ENCODE results near the gene MYBBP1A. TPM values are rescaled to one million over a fixed set of nuclear protein-coding genes. Genes with fewer than 3 reads are reported as not detected.

The MYBBP1A gene
- total and polyA plus RNA-seq, 2 of the 13 experiments (the other 11 are each of a cell fraction or from before 2014, with no cell fraction given): 18.6 to 54.8 TPM

GRCh38 chr17:4516735-4517134 is 38.4 kb downstream of the MYBBP1A start:
- H3K36me3 ChIP-seq (replicated peaks in 1 of 2; ENCODE audit: control insufficient read depth in 1 of 2, insufficient read depth in 2 of 2, low read length in 2 of 2): no peaks in the 10 kb centered on the region
- WGBS (ENCODE audit: low lambda C conversion rate): 67% methylated on average over 11 of the region's 11 CpGs
- no peaks in the 10 kb centered on the region for H3K9me3 ChIP-seq (ENCODE audit: low read length)
- no peak overlapping the region for H3K27ac ChIP-seq (ENCODE audit: extremely low read length, insufficient read depth, low read length)
- H2AFZ ChIP-seq (ENCODE audit: low read length): no peak overlapping the region
- in situ Hi-C loops (cut with HindIII; ENCODE audit: extremely low pct_ligation_motif_present, low pct_unique_long_range_greater_than_20kb) (no loop called here), intact Hi-C loops (cut with micrococcal nuclease; ENCODE audit: unreplicated experiment) (no loop called here)
- H3K9ac ChIP-seq (ENCODE audit: insufficient read depth, low read depth, low read length): no peak overlapping the region
- no peak for TF ChIP-seq CHD2 (IDR thresholded peaks at IDR 0.05; ENCODE audit: low read depth, low read length)
- no peak for TF ChIP-seq ZNF329 (CRISPR knock-in tag; IDR thresholded peaks at IDR 0.05; ENCODE audit: low read depth)
- TF ChIP-seq ZFP36L1 (CRISPR knock-in tag; IDR thresholded peaks at IDR 0.05): no peak
- no peak for TF ChIP-seq ELF3 (CRISPR knock-in tag; IDR thresholded peaks at IDR 0.05)
- TF ChIP-seq GTF3A (CRISPR knock-in tag; conservative IDR thresholded peaks at IDR 0.05): no peak
- TF ChIP-seq AHDC1 (CRISPR knock-in tag; IDR thresholded peaks at IDR 0.05; ENCODE audit: borderline replicate concordance): no peak
- TF ChIP-seq ZNF460 (CRISPR knock-in tag; IDR thresholded peaks at IDR 0.05; ENCODE audit: borderline replicate concordance): no peak
- ATAC-seq (no peak), FAIRE-seq (no peak), DNase-seq (ENCODE audit: low spot score) (no peak)
- peaks cover 8 to 66% of the 10 kb centered on the region in 2 experiments for H3K27me3 ChIP-seq (ENCODE audit: control insufficient read depth in 1 of 2, insufficient read depth in 2 of 2, low read length in 2 of 2)
- ChIA-PET CTCF (ENCODE audit: low intra/inter-chr PET ratio, low total read pairs) (no interaction called here), POLR2A (no interaction called here)
- H3K4me3 ChIP-seq (replicated peaks in 1 of 3; ENCODE audit: insufficient read depth in 1 of 3, low read depth in 2 of 3, low read length in 3 of 3): no peak overlapping the region
- BruUV-seq (replicated peaks): no TSS peak
- H3K4me1 ChIP-seq (ENCODE audit: insufficient read depth, low read length): peaks cover 15% of the 10 kb centered on the region
- H3K79me2 ChIP-seq (ENCODE audit: insufficient read depth, low read length): no peaks in the 10 kb centered on the region
- H3K4me2 ChIP-seq (ENCODE audit: low read depth, low read length): no peak overlapping the region
- no peaks in the 10 kb centered on the region for H4K20me1 ChIP-seq (ENCODE audit: insufficient read depth, low read length)
